ENCODE data around the gene EVA1B.

GRCh38 chr1:36321119-36321951 is 2.1 kb downstream of the EVA1B start:
- no peak for TF ChIP-seq CTCF (conservative IDR thresholded peaks at IDR 0.05 in 1 of 2, IDR thresholded peaks at IDR 0.05 in 1 of 2; ENCODE audit: extremely low read depth in 1 of 2, insufficient read depth in 1 of 2, low read depth in 1 of 2, low read length in 2 of 2)
- TF ChIP-seq EZH2 (IDR thresholded peaks at IDR 0.05; ENCODE audit: borderline replicate concordance, low read length), result no peak
